EH (cell line): ENCODE results near the gene OR2L2.
"Not testable (repeated sequence)": the region's sequence is repeated elsewhere in the genome, so short reads cannot be mapped to it uniquely, and the experiment has no call there.

Source experiments
- DNase-seq: peaks from one replicate; pipeline ENCODE4 v3.0.0-alpha.2; 2015; ENCODE audit warnings: low read depth

Gene OR2L2, protein sequence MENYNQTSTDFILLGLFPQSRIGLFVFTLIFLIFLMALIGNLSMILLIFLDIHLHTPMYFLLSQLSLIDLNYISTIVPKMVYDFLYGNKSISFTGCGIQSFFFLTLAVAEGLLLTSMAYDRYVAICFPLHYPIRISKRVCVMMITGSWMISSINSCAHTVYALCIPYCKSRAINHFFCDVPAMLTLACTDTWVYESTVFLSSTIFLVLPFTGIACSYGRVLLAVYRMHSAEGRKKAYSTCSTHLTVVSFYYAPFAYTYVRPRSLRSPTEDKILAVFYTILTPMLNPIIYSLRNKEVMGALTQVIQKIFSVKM

GRCh38 chr1:248029770-248030169 is at the start of gene OR2L2:
OR2L2 (plus strand) TSS chr1:248030070; CDS start chr1:248038268, 8,198 bp downstream.
- no peak for DNase-seq

DNA sequence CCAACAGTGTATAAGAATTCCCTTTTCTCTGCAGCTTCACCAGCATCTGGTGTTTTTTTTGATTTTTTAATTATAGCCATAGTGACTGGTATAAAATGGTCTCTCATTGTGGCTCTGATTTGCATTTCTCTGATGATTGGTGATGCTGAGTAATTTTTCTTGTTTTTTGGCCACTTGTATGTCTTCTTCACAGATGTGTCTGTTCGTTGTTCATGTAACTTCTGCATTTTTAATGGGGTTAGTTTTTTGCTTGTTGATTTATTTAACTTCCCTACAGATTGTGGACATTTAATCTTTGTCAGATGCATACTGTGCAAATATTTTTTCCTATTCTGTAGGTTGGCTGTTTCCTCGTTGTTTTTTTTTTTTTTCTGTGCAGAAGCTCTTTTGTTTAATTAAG is 36.9 kb upstream of the OR2L2 start:
- DNase-seq, result no peak

DNA sequence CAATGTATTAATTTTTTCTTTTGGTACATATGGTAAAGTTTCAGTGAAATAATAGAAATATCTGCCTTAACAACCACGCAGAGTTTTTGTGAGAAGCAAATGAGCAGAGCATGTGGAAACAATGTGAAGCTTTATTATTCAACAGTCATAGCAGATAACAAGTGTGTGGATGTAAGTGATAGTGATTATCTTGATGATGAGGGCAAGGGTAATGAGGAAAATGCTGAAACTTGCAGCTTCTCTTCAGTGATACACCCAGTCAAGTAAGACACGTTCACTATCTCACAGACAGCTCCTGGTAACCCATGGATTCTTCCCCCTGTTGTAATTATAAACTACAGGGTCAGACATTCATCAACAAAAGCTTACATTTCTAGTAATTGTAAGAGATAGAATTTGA is 31.1 kb upstream of the OR2L2 start:
- no peak for DNase-seq

- no peak for DNase-seq
These were observed 29.7 kb upstream of the OR2L2 start for GRCh38 chr1:248000169-248000568.

DNA sequence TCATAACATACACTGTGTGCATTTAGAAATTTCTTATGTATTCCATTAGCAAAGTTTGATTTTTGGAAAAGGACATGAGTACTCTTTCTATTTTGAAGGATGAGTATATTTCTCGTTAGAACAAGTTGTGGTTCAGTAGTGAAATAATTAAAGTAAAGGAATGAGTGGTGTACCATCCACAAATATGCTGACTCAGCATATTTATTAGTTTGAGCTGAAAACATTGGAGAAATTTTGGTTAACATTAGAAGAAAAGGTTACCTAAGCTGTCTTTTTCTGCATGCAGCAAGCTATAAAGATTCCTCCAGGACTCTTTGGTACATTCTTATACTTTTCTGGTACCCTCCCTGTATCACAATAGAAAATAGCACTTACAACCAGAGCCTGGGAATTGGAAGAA is 22.1 kb upstream of the OR2L2 start:
- DNase-seq, result no peak

DNA sequence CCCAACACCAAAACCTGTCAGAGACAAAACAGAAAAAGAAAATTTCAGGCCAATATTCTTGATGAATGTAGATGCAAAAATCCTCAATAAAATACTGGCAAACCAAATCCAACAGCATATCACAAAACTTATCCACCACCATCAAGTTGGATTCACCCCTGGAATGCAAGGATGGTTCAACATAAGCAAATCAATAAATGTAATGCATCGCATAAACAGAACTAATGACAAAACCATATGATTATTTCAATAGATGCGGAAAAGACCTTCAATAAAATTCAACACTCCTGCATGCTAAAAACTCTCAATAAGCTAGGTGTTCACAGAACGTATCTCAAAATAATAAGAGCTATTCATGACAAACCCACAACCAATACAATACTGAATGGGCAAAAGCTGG is 20.2 kb upstream of the OR2L2 start:
- no peak for DNase-seq

- DNase-seq, result no peak
These were observed 16.6 kb upstream of the OR2L2 start, which contains the start of gene OR2L5 for GRCh38 chr1:248013229-248013710. OR2L5 (plus strand) TSS chr1:248013660; CDS start chr1:248021948, 8,288 bp downstream.

DNA sequence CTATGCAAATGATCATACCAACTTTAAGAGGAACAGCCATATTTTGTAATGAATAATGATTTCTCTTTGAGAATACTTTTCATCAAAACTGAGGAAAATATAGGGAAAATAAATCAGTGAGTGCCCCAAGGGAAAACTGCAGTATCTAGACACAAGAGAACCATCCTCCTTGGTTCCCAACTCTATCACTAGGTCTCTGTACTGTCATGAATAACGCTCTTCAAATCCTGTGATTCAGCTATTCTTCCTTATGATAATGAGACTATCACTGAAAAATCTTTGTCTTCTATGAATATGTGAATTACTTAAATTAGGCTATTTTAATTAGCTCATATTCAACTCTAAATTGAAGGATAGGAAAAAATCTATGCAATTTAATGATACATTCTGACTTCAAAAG is 14.1 kb upstream of the OR2L2 start:
- DNase-seq, result no peak

DNA sequence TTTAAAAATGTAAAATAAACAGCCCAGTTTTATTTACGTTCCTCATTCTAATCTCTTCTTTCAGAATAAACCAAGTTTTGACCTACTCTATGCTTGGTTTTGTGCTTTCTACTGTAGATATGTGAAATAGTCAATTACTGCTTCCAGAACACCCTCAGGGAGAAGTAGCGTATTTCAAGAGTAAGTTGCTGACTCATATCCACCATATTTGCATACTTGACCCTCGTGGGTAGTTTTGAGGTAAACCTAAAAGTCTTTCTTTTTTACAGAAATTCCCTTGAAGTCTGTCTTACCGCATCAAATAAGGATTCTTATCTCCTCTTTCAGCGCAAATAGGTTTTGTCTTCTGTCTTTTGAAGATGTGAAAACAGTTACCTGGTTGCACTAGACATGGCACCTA is 15.3 kb downstream of the OR2L2 start:
- no peak for DNase-seq

GRCh38 chr1:248046536-248046935 is 16.7 kb downstream of the OR2L2 start, which contains the start of gene OR2L3:
OR2L3 (plus strand) TSS chr1:248046836; CDS start chr1:248060682, 13,846 bp downstream.
- no peak for DNase-seq

DNA sequence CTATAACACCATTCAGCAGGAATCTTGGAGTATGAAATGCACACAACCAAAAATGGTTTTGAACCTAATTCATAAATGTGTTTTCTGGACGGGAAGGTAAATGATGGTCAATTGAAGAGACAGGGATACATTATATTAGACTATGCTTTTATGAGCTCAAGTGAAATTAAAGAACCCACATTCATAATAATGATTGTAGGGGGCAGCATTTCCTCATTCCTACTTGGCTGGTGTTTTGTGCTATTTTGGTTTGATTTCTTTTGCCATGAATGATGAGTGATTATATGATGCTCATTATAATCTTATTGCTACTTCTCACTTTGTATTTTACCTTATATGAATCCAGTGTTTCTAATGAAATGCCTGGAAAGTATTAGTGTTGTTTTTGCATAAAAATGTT is 17.1 kb downstream of the OR2L2 start:
- DNase-seq, result no peak

- no peak for DNase-seq
These were observed 24.8 kb downstream of the OR2L2 start for GRCh38 chr1:248054671-248055070.

- DNase-seq, result no peak
These were observed 25.4 kb downstream of the OR2L2 start for GRCh38 chr1:248055261-248055660.

- no peak for DNase-seq
These were observed 35.2 kb downstream of the OR2L2 start for GRCh38 chr1:248065071-248065470.

DNA sequence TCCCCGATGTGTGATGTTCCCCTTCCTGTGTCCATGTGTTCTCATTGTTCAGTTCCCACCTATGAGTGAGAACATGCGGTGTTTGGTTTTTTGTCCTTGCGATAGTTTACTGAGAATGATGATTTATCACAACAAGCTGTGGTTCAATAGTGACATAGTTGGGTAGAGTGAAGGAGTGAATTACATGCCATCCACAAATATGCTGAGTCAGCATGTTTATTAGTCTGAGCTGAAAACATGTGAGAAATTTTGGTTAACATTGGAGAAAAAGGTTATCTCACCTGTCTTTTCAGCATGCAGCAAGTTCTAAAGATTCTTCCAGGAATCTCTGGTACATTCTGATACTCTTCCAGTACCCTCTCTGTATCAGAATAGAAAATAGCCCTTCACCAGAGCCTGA is 35.7 kb downstream of the OR2L2 start:
- no peak for DNase-seq

- DNase-seq, result not testable (repeated sequence)
These were observed 54.0 kb downstream of the OR2L2 start for GRCh38 chr1:248083864-248084263.
